Measurements from ENCODE around the gene FHIP1A. TPM values are rescaled to one million over a fixed set of nuclear protein-coding genes. Genes with fewer than 3 reads are reported as not detected.

Gene FHIP1A
- total and polyA plus RNA-seq, 9 of the 15 experiments (the other 6 are each of a cell fraction or from before 2014, with no cell fraction given) = 0.01 to 0.95 (median 0.04) TPM; not detected in 4

GRCh38 chr4:151408630-151409469 lies at the start of gene FHIP1A (continued):
- TF ChIP-seq MGA (IDR thresholded peaks at IDR 0.05) = peak; percentile 55
- no peak for TF ChIP-seq YY1 (IDR thresholded peaks at IDR 0.05; ENCODE audit: borderline replicate concordance in 1 of 3, control insufficient read depth in 1 of 3, extremely low read depth in 1 of 3, insufficient read depth in 3 of 3, insufficient read length in 1 of 3, insufficient replicate concordance in 2 of 3, low read depth in 1 of 3, low read length in 2 of 3)
- TF ChIP-seq ZNF184 (CRISPR knock-in tag; IDR thresholded peaks at IDR 0.05) = no peak
- TF ChIP-seq TFAP4 (CRISPR knock-in tag; IDR thresholded peaks at IDR 0.05; ENCODE audit: borderline replicate concordance) = 0 out of 2 replicates have a peak, but pooled peaks have one; percentile 22
- TF ChIP-seq MXD1 (CRISPR knock-in tag; IDR thresholded peaks at IDR 0.05; ENCODE audit: borderline replicate concordance, poor library complexity, severe bottlenecking) = no peak
- TF ChIP-seq FOXJ3 (CRISPR knock-in tag; IDR thresholded peaks at IDR 0.05) = no peak
- no peak for TF ChIP-seq SRF (CRISPR knock-in tag; IDR thresholded peaks at IDR 0.05)
- no peak for TF ChIP-seq NR2C1 (IDR thresholded peaks at IDR 0.05)
- TF ChIP-seq NR2C1 (tag; IDR thresholded peaks at IDR 0.05) = no peak
- TF ChIP-seq ZNF165 (CRISPR knock-in tag; IDR thresholded peaks at IDR 0.05; ENCODE audit: borderline replicate concordance) = no peak
- no peak for TF ChIP-seq CBX8 (IDR thresholded peaks at IDR 0.05; ENCODE audit: borderline replicate concordance, extremely low read depth, low read depth, low read length, poor library complexity, severe bottlenecking)
